ENCODE results near the gene VTA1.
"Not testable (repeated sequence)": the region's sequence is repeated elsewhere in the genome, so short reads cannot be mapped to it uniquely, and the experiment has no call there.

VTA1 gene

GRCh38 chr6:142146828-142147662 lies at the start of gene VTA1, which contains the start of gene NMBR:
VTA1 (plus strand) TSS chr6:142147263; CDS start chr6:142147288, 25 bp downstream.
NMBR (minus strand) TSS chr6:142147122; CDS start chr6:142088658, 58,464 bp downstream.
- peak; percentile 94 for DNase-seq (ENCODE audit: low read depth, low spot score)

GRCh38 chr6:142104820-142105219 lies 42.2 kb upstream of the VTA1 start:
- DNase-seq (ENCODE audit: low read depth, low spot score), result not testable (repeated sequence)

GRCh38 chr6:142110820-142111219 lies 36.2 kb upstream of the VTA1 start:
- not testable (repeated sequence) for DNase-seq (ENCODE audit: low read depth, low spot score)

GRCh38 chr6:142112451-142113061 lies 34.5 kb upstream of the VTA1 start:
- DNase-seq (ENCODE audit: low read depth, low spot score), result peak; percentile 47

GRCh38 chr6:142117366-142117765 lies 29.7 kb upstream of the VTA1 start:
- DNase-seq (ENCODE audit: low read depth, low spot score), result no peak

- no peak for DNase-seq (ENCODE audit: low read depth, low spot score)
Measured at GRCh38 chr6:142118328-142118727, 28.7 kb upstream of the VTA1 start.

GRCh38 chr6:142118925-142119324 lies 28.1 kb upstream of the VTA1 start:
- no peak for DNase-seq (ENCODE audit: low read depth, low spot score)

- no peak for DNase-seq (ENCODE audit: low read depth, low spot score)
Measured at GRCh38 chr6:142121342-142121741, 25.7 kb upstream of the VTA1 start.

GRCh38 chr6:142130814-142131213 lies 16.2 kb upstream of the VTA1 start:
- no peak for DNase-seq (ENCODE audit: low read depth, low spot score)

- no peak for DNase-seq (ENCODE audit: low read depth, low spot score)
Measured at GRCh38 chr6:142132625-142133024, 14.4 kb upstream of the VTA1 start, which contains the start of gene GJE1. GJE1 (plus strand) TSS chr6:142132925; CDS start chr6:142133159, 234 bp downstream.

- DNase-seq (ENCODE audit: low read depth, low spot score), result no peak
Measured at GRCh38 chr6:142138876-142139275, 8.2 kb upstream of the VTA1 start.

GRCh38 chr6:142141531-142141930 lies 5.5 kb upstream of the VTA1 start:
- not testable (repeated sequence) for DNase-seq (ENCODE audit: low read depth, low spot score)

- DNase-seq (ENCODE audit: low read depth, low spot score), result no peak
Measured at GRCh38 chr6:142152746-142153145, 5.7 kb downstream of the VTA1 start.

- DNase-seq (ENCODE audit: low read depth, low spot score), result no peak
Measured at GRCh38 chr6:142153196-142153595, 6.1 kb downstream of the VTA1 start.

GRCh38 chr6:142154336-142154735 lies 7.3 kb downstream of the VTA1 start:
- DNase-seq (ENCODE audit: low read depth, low spot score), result no peak

GRCh38 chr6:142155091-142155490 lies 8.0 kb downstream of the VTA1 start:
- DNase-seq (ENCODE audit: low read depth, low spot score), result no peak

GRCh38 chr6:142155895-142156757 lies 9.1 kb downstream of the VTA1 start:
- no peak for DNase-seq (ENCODE audit: low read depth, low spot score)

- not testable (repeated sequence) for DNase-seq (ENCODE audit: low read depth, low spot score)
Measured at GRCh38 chr6:142156758-142157068, 9.7 kb downstream of the VTA1 start.

- no peak for DNase-seq (ENCODE audit: low read depth, low spot score)
Measured at GRCh38 chr6:142162780-142163179, 15.7 kb downstream of the VTA1 start.

GRCh38 chr6:142165227-142165626 lies 18.2 kb downstream of the VTA1 start:
- DNase-seq (ENCODE audit: low read depth, low spot score), result no peak

- no peak for DNase-seq (ENCODE audit: low read depth, low spot score)
Measured at GRCh38 chr6:142167071-142167470, 20.0 kb downstream of the VTA1 start.

- DNase-seq (ENCODE audit: low read depth, low spot score), result no peak
Measured at GRCh38 chr6:142167486-142167885, 20.4 kb downstream of the VTA1 start.
